ENCODE data around the gene TIFAB. TPM values are rescaled to one million over a fixed set of nuclear protein-coding genes. Genes with fewer than 3 reads are reported as not detected.

Gene TIFAB
- total RNA-seq, 1 experiment from 2014 or later, result not detected

GRCh38 chr5:135460246-135461033, 8.3 kb upstream of the TIFAB start:
- no peak overlapping the region for H3K4me3 ChIP-seq (ENCODE audit: low read length)
- no peaks in the 10 kb centered on the region for H3K79me2 ChIP-seq (ENCODE audit: low read length)
- H4K20me1 ChIP-seq (ENCODE audit: low read length), result no peaks in the 10 kb centered on the region
- no peak overlapping the region for H3K4me2 ChIP-seq (ENCODE audit: low read length)
- no peaks in the 10 kb centered on the region for H3K9me3 ChIP-seq (ENCODE audit: low read length)
- no peak for DNase-seq
- H3K4me1 ChIP-seq (ENCODE audit: insufficient read depth, low read length), result peaks cover 9% of the 10 kb centered on the region; the same call in 1 of the 2 replicates
- H3K9me2 ChIP-seq (replicated peaks; ENCODE audit: low read length), result no peaks in the 10 kb centered on the region
- ChIA-PET POLR2A (ENCODE audit: unreplicated experiment) (no interaction called here), CTCF (no interaction called here)
- intact Hi-C loops (cut with micrococcal nuclease), result no loop called here
- no peak for ATAC-seq
- no peak overlapping the region for H3K9ac ChIP-seq (ENCODE audit: low read length)
- no peaks in the 10 kb centered on the region for H3F3A ChIP-seq (ENCODE audit: low read length, unreplicated experiment)
- no peak overlapping the region for H3K27ac ChIP-seq (ENCODE audit: low read length)
- H3K36me3 ChIP-seq (ENCODE audit: low read depth, low read length), result no peaks in the 10 kb centered on the region
- H2AFZ ChIP-seq (ENCODE audit: low read length), result no peak overlapping the region
- no TSS peak for BruUV-seq (replicated peaks)
- peaks cover 17% of the 10 kb centered on the region for H3K27me3 ChIP-seq (ENCODE audit: low read length)
- TF ChIP-seq EZH2 (IDR thresholded peaks at IDR 0.05; ENCODE audit: low read length, unreplicated experiment), result no peak
- no peak for TF ChIP-seq EZH2phosphoT487 (IDR thresholded peaks at IDR 0.05; ENCODE audit: borderline replicate concordance, low read length)
- TF ChIP-seq CTCF (conservative IDR thresholded peaks at IDR 0.05; ENCODE audit: low read depth, low read length), result no peak

GRCh38 chr5:135458921-135459331, 6.8 kb upstream of the TIFAB start:
- Histone ChIP-seq H3K27ac (ENCODE audit: low read length) (no peak overlapping the region), H3K4me2 (ENCODE audit: low read length) (no peak overlapping the region), H3K4me1 (ENCODE audit: insufficient read depth, low read length) (peaks cover 9% of the 10 kb centered on the region; the same call in 1 of the 2 replicates), H2AFZ (ENCODE audit: low read length) (no peak overlapping the region), H4K20me1 (ENCODE audit: low read length) (no peaks in the 10 kb centered on the region), H3K9ac (ENCODE audit: low read length) (no peak overlapping the region), H3K36me3 (ENCODE audit: low read depth, low read length) (no peaks in the 10 kb centered on the region), H3K4me3 (ENCODE audit: low read length) (no peak overlapping the region), H3K79me2 (ENCODE audit: low read length) (no peaks in the 10 kb centered on the region), H3K9me3 (ENCODE audit: low read length) (no peaks in the 10 kb centered on the region), H3F3A (ENCODE audit: low read length, unreplicated experiment) (no peaks in the 10 kb centered on the region), H3K27me3 (ENCODE audit: low read length) (0 out of 2 replicates have a peak, but pooled peaks cover 3% of the 10 kb centered on the region), H3K9me2 (replicated peaks; ENCODE audit: low read length) (no peaks in the 10 kb centered on the region)
- ATAC-seq (no peak), DNase-seq (peak; percentile 32)
- TF ChIP-seq EZH2 (IDR thresholded peaks at IDR 0.05; ENCODE audit: low read length, unreplicated experiment), result no peak
- no peak for TF ChIP-seq EZH2phosphoT487 (IDR thresholded peaks at IDR 0.05; ENCODE audit: borderline replicate concordance, low read length)
- no peak for TF ChIP-seq CTCF (conservative IDR thresholded peaks at IDR 0.05; ENCODE audit: low read depth, low read length)
- ChIA-PET CTCF (no interaction called here), POLR2A (ENCODE audit: unreplicated experiment) (no interaction called here)
- no TSS peak for BruUV-seq (replicated peaks)
- intact Hi-C loops (cut with micrococcal nuclease), result loop anchor here (10.0 kb wide), 1 partner anchor 376 kb away; the partner anchor contains the start of gene SLC25A48

GRCh38 chr5:135458356-135458755, 6.2 kb upstream of the TIFAB start:
- Histone ChIP-seq H3K79me2 (ENCODE audit: low read length) (no peaks in the 10 kb centered on the region), H3K4me3 (ENCODE audit: low read length) (no peak overlapping the region), H3K9me3 (ENCODE audit: low read length) (no peaks in the 10 kb centered on the region), H3F3A (ENCODE audit: low read length, unreplicated experiment) (no peaks in the 10 kb centered on the region), H4K20me1 (ENCODE audit: low read length) (no peaks in the 10 kb centered on the region), H3K9ac (ENCODE audit: low read length) (no peak overlapping the region), H3K36me3 (ENCODE audit: low read depth, low read length) (no peaks in the 10 kb centered on the region), H3K4me1 (ENCODE audit: insufficient read depth, low read length) (peaks cover 9% of the 10 kb centered on the region; the same call in 1 of the 2 replicates), H3K4me2 (ENCODE audit: low read length) (no peak overlapping the region), H2AFZ (ENCODE audit: low read length) (no peak overlapping the region), H3K27ac (ENCODE audit: low read length) (no peak overlapping the region), H3K27me3 (ENCODE audit: low read length) (no peaks in the 10 kb centered on the region), H3K9me2 (replicated peaks; ENCODE audit: low read length) (no peaks in the 10 kb centered on the region)
- POLR2A ChIA-PET (ENCODE audit: unreplicated experiment), result no interaction called here
- ATAC-seq (no peak), DNase-seq (no peak)
- intact Hi-C loops (cut with micrococcal nuclease), result loop anchor here (10.0 kb wide), 1 partner anchor 376 kb away; the partner anchor contains the start of gene SLC25A48
- no TSS peak for BruUV-seq (replicated peaks)
- TF ChIP-seq EZH2phosphoT487 (IDR thresholded peaks at IDR 0.05; ENCODE audit: borderline replicate concordance, low read length) (no peak), EZH2 (IDR thresholded peaks at IDR 0.05; ENCODE audit: low read length, unreplicated experiment) (no peak), CTCF (conservative IDR thresholded peaks at IDR 0.05; ENCODE audit: low read depth, low read length) (no peak)
- CTCF ChIA-PET, result no interaction called here
